Panc1 (cell line): ENCODE measurements around the gene PPP2R5D. TPM values are rescaled to one million over a fixed set of nuclear protein-coding genes. Genes with fewer than 3 reads are reported as not detected.

ENCODE experiments used
- ATAC-seq: fragments of 200-7000 bp; cut with Tn5 transposase; 2 replicates; pipeline ENCODE4 v1.9.1; 2020; ENCODE audit warnings: mild to moderate bottlenecking, moderate library complexity
- BruUV-seq: library from RNA; stranded (reverse); fragments of 400-500 nt; replicated peaks from 2 replicates; lab custom pipeline; 2021; lab: Mats Ljungman, UMichigan
- CTCF ChIA-PET: fragments of 300-600 bp; sonication (Branson Sonifier 250); formaldehyde crosslinking; loops from one replicate; lab custom pipeline; 2022; ENCODE audit warnings: antibody characterized with exemption; lab: Charles Lee
- POLR2A ChIA-PET: fragments of 300-600 bp; sonication (Branson Sonifier 250); formaldehyde crosslinking; loops from one replicate; lab custom pipeline; 2022; ENCODE audit warnings: antibody characterized with exemption; lab: Charles Lee
- DNase-seq: peaks from one replicate; pipeline ENCODE4 v3.0.0-alpha.2; 2010; ENCODE audit warnings: low read depth, low spot score
- H3K27ac ChIP-seq: 2 replicates; pipeline ENCODE4 v1.5.1; 2011; ENCODE audit warnings: mild to moderate bottlenecking, low read length, inconsistent platforms
- H3K27me3 ChIP-seq: fragments of 200-500 bp; sonication (Bioruptor generic); 2 replicates; pipeline ENCODE4 v1.6.0; 2014; ENCODE audit warnings: low read length, inconsistent platforms; ENCODE audit not compliant: control insufficient read depth, insufficient read depth
- H3K36me3 ChIP-seq: fragments of 200-500 bp; sonication (Bioruptor generic); 2 replicates; pipeline ENCODE4 v1.5.1; 2014; ENCODE audit warnings: inconsistent platforms, mild to moderate bottlenecking, low read length, moderate library complexity; ENCODE audit not compliant: control insufficient read depth, insufficient read depth
- H3K4me1 ChIP-seq: 2 replicates; pipeline ENCODE4 v1.5.1; 2011; ENCODE audit warnings: inconsistent platforms, mild to moderate bottlenecking, low read length, moderate library complexity; ENCODE audit not compliant: control insufficient read depth, insufficient read depth
- H3K4me3 ChIP-seq, 2 experiments: 2 replicates each; pipeline ENCODE4 v1.5.1; 2011 to 2012; ENCODE audit warnings: low read depth in 2 of 2, low read length in 2 of 2, mild to moderate bottlenecking in 2 of 2, inconsistent platforms in 1 of 2, moderate library complexity in 1 of 2
- H3K9me3 ChIP-seq: fragments of 200-500 bp; sonication (Bioruptor generic); 2 replicates; pipeline ENCODE4 v1.5.1; 2014; ENCODE audit warnings: low read depth, mild to moderate bottlenecking, inconsistent platforms, low read length, moderate library complexity; ENCODE audit not compliant: control insufficient read depth, insufficient read depth
- CTCF ChIP-seq: fragments of 450-650 bp; IDR thresholded peaks from 2 replicates; pipeline ENCODE4 v1.5.1; 2017; ENCODE audit warnings: mild to moderate bottlenecking
- POLR2AphosphoS5 ChIP-seq: IDR thresholded peaks from 2 replicates; pipeline ENCODE4 v1.6.1; 2012; ENCODE audit warnings: mild to moderate bottlenecking, low read depth, low read length, moderate library complexity
- REST ChIP-seq, 2 experiments: IDR thresholded peaks; 2 replicates each; pipeline ENCODE4 v1.6.1; 2011 to 2012; ENCODE audit warnings: low read depth in 2 of 2, control low read depth in 1 of 2, low read length in 1 of 2, mild to moderate bottlenecking in 1 of 2, moderate library complexity in 1 of 2; ENCODE audit not compliant: insufficient read depth in 1 of 2
- SIN3A ChIP-seq: IDR thresholded peaks from 2 replicates; pipeline ENCODE4 v1.6.1; 2012; ENCODE audit warnings: low read depth, mild to moderate bottlenecking, low read length, moderate library complexity, borderline replicate concordance; ENCODE audit not compliant: insufficient read depth
- TCF7L2 ChIP-seq: IDR thresholded peaks from 2 replicates; pipeline ENCODE4 v1.6.1; 2011; ENCODE audit warnings: mild to moderate bottlenecking, low read depth, low read length, inconsistent platforms
- in situ Hi-C: cut with HindIII; loops from 2 replicates; pipeline ENCODE4 v1.10.0; 2016; ENCODE audit warnings: low sequenced_read_pairs, low pct_unique_long_range_greater_than_20kb
- intact Hi-C: fragments of 100-400 bp; cut with micrococcal nuclease; formaldehyde crosslinking; loops from one replicate; pipeline ENCODE4 v1.10.0; 2022; ENCODE audit not compliant: unreplicated experiment
- total RNA-seq: library from RNA; stranded (reverse); gene quantifications from one replicate; pipeline ENCODE4 v1.2.1, GENCODE V29; 2021; ENCODE audit not compliant: unreplicated experiment

PPP2R5D gene
- total RNA-seq, 1 experiment from 2014 or later = 63.6 TPM

DNA sequence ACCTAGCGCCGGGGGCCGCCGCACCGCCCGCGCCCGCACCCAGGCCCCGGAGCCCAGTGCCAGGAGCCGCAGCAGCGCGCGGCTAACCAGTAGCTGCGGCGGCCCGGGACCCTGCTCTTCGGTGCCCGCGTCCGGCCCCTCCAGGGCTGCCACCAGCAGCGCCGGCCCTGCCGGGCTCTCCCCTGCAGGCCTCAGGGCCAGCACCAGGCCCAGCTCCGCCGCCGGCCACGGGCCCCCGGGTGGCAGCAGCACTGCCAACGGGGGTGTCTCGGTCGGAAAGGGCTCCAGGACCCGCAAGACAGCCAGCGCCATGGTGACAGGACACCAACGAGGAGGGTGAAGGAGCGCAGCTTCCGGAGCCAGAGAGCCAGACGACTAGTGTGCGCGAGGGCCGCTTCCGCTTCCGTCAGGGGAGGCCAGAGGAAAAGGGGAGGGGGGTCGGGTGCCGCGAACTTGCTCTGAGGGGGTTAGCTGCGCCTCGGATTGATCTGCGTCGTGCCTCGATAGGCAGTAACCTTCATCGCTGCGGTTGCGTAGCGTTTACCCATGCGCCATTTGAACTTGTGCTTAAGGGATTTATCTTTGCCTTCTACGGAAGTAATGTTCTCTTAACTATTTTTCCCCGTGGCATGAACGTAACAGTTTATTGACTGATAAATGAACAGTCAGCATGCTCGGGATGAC is 5.4 kb upstream of the PPP2R5D start, which contains the start of gene PEX6:
TSS of gene PEX6 (minus strand) at position 343 of the 684 bp plus-strand sequence. CDS start at position 312, 31 bp downstream.
- no peaks in the 10 kb centered on the region for H3K9me3 ChIP-seq
- intact Hi-C loops = no loop called here
- ATAC-seq = peak; percentile 95
- DNase-seq = peak; percentile 51
- BruUV-seq = no TSS peak
- H3K27ac ChIP-seq = peak within 1 kb of the TSS; percentile 91
- ChIA-PET CTCF (no interaction called here), POLR2A (interaction anchor here (0.5 to 0.7 kb wide), 5 partner anchors 21 to 1217 kb away, joined by 3 to 8 read pairs (median 5); partner anchors contain the start of gene RPL7L1)
- in situ Hi-C loops = no loop called here
- TF ChIP-seq SIN3A = peak; percentile 81; the same call in 1 of the 2 replicates
- TF ChIP-seq POLR2AphosphoS5 = peak; percentile 94
- no peak for TF ChIP-seq CTCF
- 0 out of 4 replicates have a peak, but pooled peaks of 1 of the 2 experiments have one; percentile 27 for TF ChIP-seq REST (IDR thresholded peaks at IDR 0.05; ENCODE audit: insufficient read depth in 1 of 2, low read depth in 2 of 2, low read length in 1 of 2)
- peak; percentile 27; the same call in 1 of the 2 replicates for TF ChIP-seq TCF7L2
- H3K36me3 ChIP-seq = no peaks in the 10 kb centered on the region
- H3K27me3 ChIP-seq = no peaks in the 10 kb centered on the region
- H3K4me3 ChIP-seq = peak within 1 kb of the TSS; percentile 72 to 81
- peaks cover 15% of the 10 kb centered on the region; the same call in 1 of the 2 replicates for H3K4me1 ChIP-seq

GRCh38 chr6:42979523-42980177 is 4.7 kb upstream of the PPP2R5D start:
- no peak for DNase-seq
- no peaks in the 10 kb centered on the region; the same call in 1 of the 2 replicates for H3K36me3 ChIP-seq
- ATAC-seq = peak; percentile 16
- H3K27ac ChIP-seq = peak overlapping the region; percentile 91
- intact Hi-C loops = no loop called here
- in situ Hi-C loops = no loop called here
- H3K4me1 ChIP-seq = peaks cover 15% of the 10 kb centered on the region; the same call in 1 of the 2 replicates
- POLR2A ChIA-PET = interaction anchor here (0.5 to 0.7 kb wide), 3 partner anchors 84 to 1240 kb away, joined by 5 to 7 read pairs (median 6); partner anchors contain the start of gene RPL7L1
- BruUV-seq = no TSS peak
- H3K4me3 ChIP-seq = peak overlapping the region; percentile 72 to 81
- CTCF ChIA-PET = no interaction called here
- no peaks in the 10 kb centered on the region for H3K9me3 ChIP-seq
- no peaks in the 10 kb centered on the region for H3K27me3 ChIP-seq
- TF ChIP-seq SIN3A (no peak), POLR2AphosphoS5 (no peak), TCF7L2 (no peak), REST (IDR thresholded peaks at IDR 0.05; ENCODE audit: insufficient read depth in 1 of 2, low read depth in 2 of 2, low read length in 1 of 2) (no peak), CTCF (no peak)
